Measurements from ENCODE around the gene CSTPP1.

- no peak for TF ChIP-seq CTCF (IDR thresholded peaks at IDR 0.05)
- TF ChIP-seq ZFX (IDR thresholded peaks at IDR 0.05; ENCODE audit: borderline replicate concordance): no peak
Measured at GRCh38 chr11:46983598-46983997, 47.0 kb downstream of the CSTPP1 start.

All from 22Rv1 (cell line).